Adrenal gland (tissue), 12 donors: Measurements from ENCODE around the gene ZAR1L. TPM values are rescaled to one million over a fixed set of nuclear protein-coding genes. Genes with fewer than 3 reads are reported as not detected.
A peak's percentile ranks its signal among the peaks of the same experiment; 100 is the strongest.

Source experiments
- DNase-seq, 7 donors: peaks; one replicate each; pipeline ENCODE4 v3.0.0-alpha.2; 2019 to 2020
- H3K27ac ChIP-seq, 5 donors: fragments of 200-600 bp; sonication (generic) in 4 of 5; 1 replicate in 3 of 5; 2 replicates in 2 of 5; pipeline versions ENCODE4 v1.5.1 to v1.8.0; 2016 to 2020; ENCODE audit warnings: mild to moderate bottlenecking in 1 of 5
- H3K27me3 ChIP-seq: fragments of 200-600 bp; 2 replicates; pipeline ENCODE4 v1.8.0; 2021
- H3K36me3 ChIP-seq, 2 donors: fragments of 200-600 bp; replicated peaks in 1 of 2; 1 replicate in 1 of 2; 2 replicates in 1 of 2; pipeline versions ENCODE4 v1.5.1 to v1.8.0; 2018 to 2022
- H3K4me1 ChIP-seq, 2 donors: fragments of 200-600 bp; replicated peaks in 1 of 2; 1 replicate in 1 of 2; 2 replicates in 1 of 2; pipeline versions ENCODE4 v1.5.1 to v1.8.0; 2018 to 2021
- H3K4me3 ChIP-seq, 4 donors: fragments of 200-600 bp; sonication (generic) in 3 of 4; one replicate each; pipeline ENCODE4 v1.5.1; 2016 to 2018
- H3K9me3 ChIP-seq, 3 donors: fragments of 200-600 bp; sonication (generic) in 1 of 3; replicated peaks in 1 of 3; 1 replicate in 2 of 3; 2 replicates in 1 of 3; pipeline versions ENCODE4 v1.5.1 to v1.8.0; 2016 to 2021
- CTCF ChIP-seq, 6 experiments: fragments of 450-650 bp in 4 of 6; fragments of 200-600 bp in 2 of 6; sonication (generic) in 1 of 6; IDR thresholded peaks; 1 replicate in 5 of 6; 2 replicates in 1 of 6; pipeline versions ENCODE4 v1.5.1 to v1.8.0; 2016 to 2021; ENCODE audit warnings: antibody characterized with exemption in 6 of 6, mild to moderate bottlenecking in 2 of 6, moderate library complexity in 1 of 6
- POLR2A ChIP-seq, 2 donors: fragments of 450-650 bp; IDR thresholded peaks; one replicate each; pipeline ENCODE4 v1.6.1; 2017; ENCODE audit warnings: antibody characterized with exemption in 2 of 2, mild to moderate bottlenecking in 2 of 2, moderate library complexity in 1 of 2
- WGBS, 4 donors: extraction: QIAGEN DNeasy Blood & Tissue Kit in 2 of 4; methylation state at CpG; one replicate each; pipeline versions ENCODE4 v1.1.5 to v1.1.7; 2013 to 2017; 5-methylcytosine and 5-hydroxymethylcytosine counted together
- intact Hi-C, 2 donors: fragments of 100-400 bp; cut with DNase I; formaldehyde crosslinking; loops; one replicate each; pipeline versions ENCODE4 v1.14.1 to v1.15.0; 2022 to 2023
- polyA plus RNA-seq, 3 donors: library from polyadenylated mRNA; stranded (reverse); fragments of 200-250 nt in 2 of 3; fragments of 350-450 nt in 1 of 3; fragmentation: Illumina TruSeq in 1 of 3; extraction: RNeasy Lipid Tissue Mini Kit (QIAGEN cat#74804) in 1 of 3; gene quantifications; one replicate each; pipeline ENCODE4 v1.2.3, GENCODE V29; 2013 to 2014
- total RNA-seq, 9 donors: library from RNA; depleted of rRNA in 4 of 9; stranded (reverse); fragments of >200 nt in 4 of 9; fragments of 120-200 nt in 1 of 9; fragmentation: NEBNext Ultra II Directional in 1 of 9; extraction: Animal tissue kit (Norgen Biotek cat#: 25700) in 1 of 9; gene quantifications; one replicate each; pipeline versions ENCODE4 v1.1.0 to v1.2.4, GENCODE V29; 2013 to 2023
- donor health status: healthy with polysubstance abuse.
- donor health status: Bipolar disorder and iron deficiency.
- donor health status: DM: yes; HTN: yes; CAD: no.
- donor health status: DM: no; HTN: no; CAD: no.
- donor health status: DM: no; HTN: no; CAD: no.
- donor health status: DM: yes; HTN: yes; CAD: no.

The ZAR1L gene
- total and polyA plus RNA-seq, 12 donors, result not detected

GRCh38 chr13:32256243-32256642 lies 58.9 kb downstream of the ZAR1L start:
- H3K9me3 ChIP-seq, result no peaks in the 10 kb centered on the region
- 70 to 72% (median 70%) methylated on average over 4 of the region's 4 CpGs for WGBS, 4 donors
- H3K4me1 ChIP-seq, result no peaks in the 10 kb centered on the region

GRCh38 chr13:32255724-32256109 lies 59.4 kb downstream of the ZAR1L start:
- DNase-seq, result no peak
- intact Hi-C loops, result no loop called here
- 73 to 80% (median 75%) methylated on average over 6 of the region's 6 CpGs for WGBS, 4 donors
- Histone ChIP-seq H3K27ac (no peak overlapping the region), H3K27me3 (no peaks in the 10 kb centered on the region), H3K36me3 (no peaks in the 10 kb centered on the region), H3K4me3 (no peak overlapping the region), H3K9me3 (no peaks in the 10 kb centered on the region), H3K4me1 (no peaks in the 10 kb centered on the region)
- TF ChIP-seq POLR2A (IDR thresholded peaks at IDR 0.05) (no peak), CTCF (IDR thresholded peaks at IDR 0.05) (no peak)

More at GRCh38 chr13:32256243-32256642, 58.9 kb downstream of the ZAR1L start:
- intact Hi-C loops, result no loop called here
- no peak for DNase-seq
- TF ChIP-seq CTCF (IDR thresholded peaks at IDR 0.05), result no peak
- TF ChIP-seq POLR2A (IDR thresholded peaks at IDR 0.05), result no peak
- H3K4me3 ChIP-seq, result no peak overlapping the region
- no peaks in the 10 kb centered on the region for H3K27me3 ChIP-seq
- no peaks in the 10 kb centered on the region for H3K36me3 ChIP-seq
- H3K27ac ChIP-seq, result no peak overlapping the region

- TF ChIP-seq POLR2A (IDR thresholded peaks at IDR 0.05) (no peak), CTCF (IDR thresholded peaks at IDR 0.05) (no peak)
- no peak for DNase-seq
- WGBS, 4 donors, result 80 to 86% (median 84%) methylated on average over 10 of the region's 10 CpGs
- intact Hi-C loops, result no loop called here
- Histone ChIP-seq H3K4me3 (no peak overlapping the region), H3K36me3 (no peaks in the 10 kb centered on the region), H3K9me3 (no peaks in the 10 kb centered on the region), H3K4me1 (no peaks in the 10 kb centered on the region), H3K27ac (peak overlapping the region in 1 of 5 donors; percentile 60), H3K27me3 (no peaks in the 10 kb centered on the region)
These were observed 60.0 kb downstream of the ZAR1L start for GRCh38 chr13:32254916-32255723.

- no peak for DNase-seq
- TF ChIP-seq POLR2A (IDR thresholded peaks at IDR 0.05) (no peak), CTCF (IDR thresholded peaks at IDR 0.05) (no peak)
- Histone ChIP-seq H3K9me3 (no peaks in the 10 kb centered on the region), H3K36me3 (no peaks in the 10 kb centered on the region), H3K4me3 (peak overlapping the region in 1 of 4 donors; percentile 30), H3K27ac (peak overlapping the region in 1 of 5 donors; percentile 60), H3K4me1 (no peaks in the 10 kb centered on the region), H3K27me3 (no peaks in the 10 kb centered on the region)
- intact Hi-C loops, result no loop called here
- WGBS, 4 donors, result 60 to 74% (median 69%) methylated on average over 3 of the region's 3 CpGs
These were observed 60.7 kb downstream of the ZAR1L start for GRCh38 chr13:32254416-32254815.
